Spleen (tissue), 7 donors: ENCODE data around the gene TBC1D2.

Experiments used
- CTCF ChIP-seq, 11 experiments: fragments of 200-600 bp in 7 of 11; fragments of 450-650 bp in 4 of 11; sonication (generic) in 4 of 11; IDR thresholded peaks in 8 of 11; conservative IDR thresholded peaks in 3 of 11; 1 replicate in 7 of 11; 2 replicates in 4 of 11; pipeline versions ENCODE4 v1.4.0 to v1.8.0; 2016 to 2021; ENCODE audit warnings: antibody characterized with exemption in 11 of 11, inconsistent platforms in 4 of 11, mild to moderate bottlenecking in 1 of 11
- POLR2A ChIP-seq, 3 donors: fragments of 450-650 bp; IDR thresholded peaks; one replicate each; pipeline ENCODE4 v1.5.1; 2017; ENCODE audit warnings: antibody characterized with exemption in 3 of 3, mild to moderate bottlenecking in 1 of 3
- donor health status: DM: no; HTN: no; CAD: no; lungs with moderate emphysema.
- donor health status: DM: no; HTN: no; CAD: no.
- donor health status: DM: no; HTN: no; CAD: no.

DNA sequence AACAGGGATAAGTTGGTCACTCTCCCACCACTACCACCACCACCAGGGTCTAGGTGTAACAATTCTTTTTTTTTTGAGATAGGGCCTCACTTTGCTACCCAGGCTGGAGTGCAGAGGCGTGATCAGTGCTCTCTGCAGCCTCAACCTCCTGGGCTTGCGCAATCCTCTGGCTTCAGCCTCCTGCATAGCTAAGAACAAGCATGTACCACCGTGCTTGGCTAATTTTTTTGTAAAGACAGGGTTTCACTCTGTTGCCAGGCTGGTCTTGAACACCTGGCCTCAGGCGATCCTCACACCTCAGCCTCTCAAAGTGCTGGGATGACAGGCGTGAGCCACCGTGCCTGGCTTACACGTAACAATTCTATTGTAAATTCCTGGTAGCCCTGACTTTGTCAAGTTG is 90.5 kb downstream of the TBC1D2 start:
- no peak for TF ChIP-seq POLR2A (IDR thresholded peaks at IDR 0.05)
- no peak for TF ChIP-seq CTCF (IDR thresholded peaks at IDR 0.05 in 8 of 11, conservative IDR thresholded peaks at IDR 0.05 in 3 of 11)
